Lung (tissue), 12 donors: ENCODE data around the gene SNRPD2. TPM values are rescaled to one million over a fixed set of nuclear protein-coding genes. Genes with fewer than 3 reads are reported as not detected.

Experiments
- ATAC-seq: fragments of 200-7000 bp; cut with Tn5 transposase; one replicate; pipeline ENCODE4 v1.9.1; 2020; ENCODE audit warnings: moderate number of reproducible peaks; ENCODE audit not compliant: insufficient read depth, low FRiP score
- DNase-seq, 3 donors: peaks; one replicate each; pipeline ENCODE4 v3.0.0-alpha.2; 2013 to 2017
- H3K27ac ChIP-seq, 2 donors: one replicate each; pipeline ENCODE4 v1.5.1; 2013; ENCODE audit warnings: mild to moderate bottlenecking in 2 of 2, moderate library complexity in 2 of 2, control low read depth in 1 of 2, inconsistent platforms in 1 of 2, low read depth in 1 of 2, low read length in 1 of 2
- H3K27me3 ChIP-seq, 3 donors: one replicate each; pipeline ENCODE4 v1.5.1; 2013; ENCODE audit warnings: low read length in 2 of 3; ENCODE audit not compliant: control insufficient read depth in 3 of 3, insufficient read depth in 3 of 3
- H3K36me3 ChIP-seq, 4 donors: one replicate each; pipeline ENCODE4 v1.5.1; 2013; ENCODE audit warnings: low read length in 4 of 4, mild to moderate bottlenecking in 1 of 4, moderate library complexity in 1 of 4; ENCODE audit not compliant: control insufficient read depth in 4 of 4, insufficient read depth in 4 of 4
- H3K4me1 ChIP-seq, 5 donors: one replicate each; pipeline ENCODE4 v1.5.1; 2013; ENCODE audit warnings: low read length in 5 of 5, mild to moderate bottlenecking in 2 of 5, moderate library complexity in 1 of 5; ENCODE audit not compliant: control insufficient read depth in 5 of 5, insufficient read depth in 5 of 5
- H3K4me3 ChIP-seq: one replicate; pipeline ENCODE4 v1.5.1; 2013; ENCODE audit warnings: mild to moderate bottlenecking, control low read depth, moderate library complexity
- H3K9ac ChIP-seq, 2 donors: one replicate each; pipeline ENCODE4 v1.5.1; 2013; ENCODE audit warnings: low read length in 2 of 2, control low read depth in 1 of 2; ENCODE audit not compliant: insufficient read depth in 1 of 2
- H3K9me3 ChIP-seq, 4 donors: one replicate each; pipeline ENCODE4 v1.5.1; 2013; ENCODE audit warnings: low read length in 3 of 4, mild to moderate bottlenecking in 1 of 4, moderate library complexity in 1 of 4; ENCODE audit not compliant: control insufficient read depth in 4 of 4, insufficient read depth in 3 of 4
- WGBS, 2 donors: extraction: QIAGEN DNeasy Blood & Tissue Kit; methylation state at CpG; one replicate each; pipeline ENCODE4 v1.1.7; 2013; 5-methylcytosine and 5-hydroxymethylcytosine counted together
- polyA plus RNA-seq, 2 donors: library from polyadenylated mRNA; stranded (reverse); fragments of 200-250 nt; gene quantifications; one replicate each; pipeline ENCODE4 v1.2.1, GENCODE V29; 2013
- total RNA-seq, 2 donors: library from RNA; depleted of rRNA in 1 of 2; stranded (reverse); fragments of >200 nt in 1 of 2; gene quantifications; one replicate each; pipeline ENCODE4 v1.2.1, GENCODE V29; 2014 to 2021
- TF ChIP-seq, protein P1 (sequence below): IDR thresholded peaks from 2 replicates; pipeline ENCODE4 v1.5.1; 2012; ENCODE audit warnings: mild to moderate bottlenecking; ENCODE audit errors: control extremely low read depth, extremely low read depth
- donor health status: control.
- donor health status: control.
- donor health status: Bipolar disorder and iron deficiency.
- donor health status: healthy.
- donor health status: DM: yes; HTN: yes; CAD: no.

Gene SNRPD2
- total and polyA plus RNA-seq, 4 donors: 151 to 410 (median 337) TPM

DNA sequence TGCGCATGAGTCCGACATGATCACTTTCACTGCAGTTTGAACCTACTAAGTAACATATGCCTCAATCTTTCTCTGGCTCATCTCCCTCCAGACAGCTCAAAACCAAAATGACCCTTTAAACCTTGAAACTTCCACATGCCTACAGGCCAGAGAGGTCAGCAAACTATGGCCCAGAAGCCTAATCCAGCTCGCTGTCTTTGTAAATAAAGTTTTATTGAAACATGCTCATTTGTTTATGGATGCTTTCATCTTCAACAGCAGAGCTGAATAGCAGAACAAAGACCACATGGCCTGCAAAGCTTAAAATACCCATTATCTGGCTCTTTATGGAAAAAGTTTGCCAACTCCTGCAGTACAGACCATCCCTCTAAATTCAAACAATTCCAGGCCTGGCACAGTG is 23.4 kb upstream of the SNRPD2 start:
- WGBS, 2 donors: 97% methylated on average over 3 of the region's 3 CpGs
- TF ChIP-seq, protein P1, sequence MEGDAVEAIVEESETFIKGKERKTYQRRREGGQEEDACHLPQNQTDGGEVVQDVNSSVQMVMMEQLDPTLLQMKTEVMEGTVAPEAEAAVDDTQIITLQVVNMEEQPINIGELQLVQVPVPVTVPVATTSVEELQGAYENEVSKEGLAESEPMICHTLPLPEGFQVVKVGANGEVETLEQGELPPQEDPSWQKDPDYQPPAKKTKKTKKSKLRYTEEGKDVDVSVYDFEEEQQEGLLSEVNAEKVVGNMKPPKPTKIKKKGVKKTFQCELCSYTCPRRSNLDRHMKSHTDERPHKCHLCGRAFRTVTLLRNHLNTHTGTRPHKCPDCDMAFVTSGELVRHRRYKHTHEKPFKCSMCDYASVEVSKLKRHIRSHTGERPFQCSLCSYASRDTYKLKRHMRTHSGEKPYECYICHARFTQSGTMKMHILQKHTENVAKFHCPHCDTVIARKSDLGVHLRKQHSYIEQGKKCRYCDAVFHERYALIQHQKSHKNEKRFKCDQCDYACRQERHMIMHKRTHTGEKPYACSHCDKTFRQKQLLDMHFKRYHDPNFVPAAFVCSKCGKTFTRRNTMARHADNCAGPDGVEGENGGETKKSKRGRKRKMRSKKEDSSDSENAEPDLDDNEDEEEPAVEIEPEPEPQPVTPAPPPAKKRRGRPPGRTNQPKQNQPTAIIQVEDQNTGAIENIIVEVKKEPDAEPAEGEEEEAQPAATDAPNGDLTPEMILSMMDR: no peak

DNA sequence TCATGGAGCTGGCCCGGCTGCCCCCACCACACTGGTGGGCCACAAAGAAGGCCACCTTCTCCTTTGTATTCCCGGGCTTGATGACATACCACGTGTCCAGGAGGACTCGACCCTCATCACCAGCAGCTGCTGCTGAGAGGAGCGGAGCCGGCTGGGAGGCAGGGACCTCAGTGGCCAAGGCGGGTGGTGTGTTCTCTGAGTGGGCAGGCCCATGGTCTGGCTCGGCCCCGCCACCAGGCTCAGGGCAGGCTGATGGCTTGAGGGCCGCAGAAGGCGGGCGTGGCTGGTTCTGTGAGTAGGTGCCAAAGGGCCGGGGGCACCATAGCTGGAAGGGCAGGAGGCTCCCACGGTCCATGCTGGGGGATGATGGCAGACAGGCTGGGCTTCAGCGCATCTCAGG is 21.4 kb upstream of the SNRPD2 start:
- Histone ChIP-seq H3K4me1 (peaks cover 0 to 14% (median 6%) of the 10 kb centered on the region in 5 donors), H3K4me3 (no peak overlapping the region), H3K27me3 (no peaks in the 10 kb centered on the region), H3K27ac (no peak overlapping the region), H3K36me3 (peaks cover 0 to 21% (median 4%) of the 10 kb centered on the region in 4 donors), H3K9ac (no peak overlapping the region), H3K9me3 (no peaks in the 10 kb centered on the region)
- ATAC-seq: no peak
- WGBS, 2 donors: 92 to 96% methylated on average over 15 of the region's 15 CpGs
- DNase-seq: no peak
- TF ChIP-seq, protein P1: no peak

More for the DNA sequence above, 23.4 kb upstream of the SNRPD2 start:
- no peaks in the 10 kb centered on the region for H3K9me3 ChIP-seq
- H3K4me1 ChIP-seq: peaks cover 0 to 15% (median 6%) of the 10 kb centered on the region in 5 donors
- peaks cover 0 to 21% (median 4%) of the 10 kb centered on the region in 4 donors for H3K36me3 ChIP-seq
- no peak overlapping the region for H3K27ac ChIP-seq
- DNase-seq: no peak
- ATAC-seq: no peak
- no peak overlapping the region for H3K4me3 ChIP-seq
- no peak overlapping the region for H3K9ac ChIP-seq
- no peaks in the 10 kb centered on the region for H3K27me3 ChIP-seq

DNA sequence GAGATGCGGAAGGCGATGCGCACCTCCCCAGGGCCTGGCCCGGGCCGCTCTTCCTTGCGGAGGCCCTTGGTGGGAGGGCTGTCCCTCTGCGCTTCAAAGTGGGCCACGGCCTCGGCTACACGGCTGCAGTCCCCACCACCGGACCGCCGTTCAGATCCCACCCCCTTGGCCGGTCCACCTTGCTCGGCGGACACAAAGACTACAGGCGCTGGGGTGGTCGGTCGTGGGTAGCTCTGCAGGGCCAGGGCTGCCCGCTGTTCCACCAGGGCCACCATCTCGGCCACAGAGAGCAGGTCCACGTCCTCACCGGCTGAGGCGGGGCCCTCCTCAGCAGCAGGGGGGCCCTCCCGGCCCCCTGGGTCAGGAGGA is 20.9 kb upstream of the SNRPD2 start:
- Histone ChIP-seq H3K4me1 (peaks cover 0 to 9% (median 4%) of the 10 kb centered on the region in 5 donors), H3K9me3 (no peaks in the 10 kb centered on the region), H3K36me3 (peaks cover 0 to 21% (median 4%) of the 10 kb centered on the region in 4 donors), H3K4me3 (no peak overlapping the region), H3K27ac (no peak overlapping the region), H3K27me3 (no peaks in the 10 kb centered on the region), H3K9ac (no peak overlapping the region)
- DNase-seq (no peak), ATAC-seq (no peak)
- WGBS, 2 donors: 95 to 99% methylated on average over 23 to 25 of the region's 25 CpGs
- TF ChIP-seq, protein P1: no peak
